22Rv1 (cell line): ENCODE results near the gene GLUD1.
"Not testable (repeated sequence)": the region's sequence is repeated elsewhere in the genome, so short reads cannot be mapped to it uniquely, and the experiment has no call there.

Source experiments
- H3K27ac ChIP-seq: fragments of 450-650 bp; 2 replicates; pipeline ENCODE4 v1.5.1; 2017
- ZFX ChIP-seq: fragments of 450-650 bp; IDR thresholded peaks from 2 replicates; pipeline ENCODE4 v1.6.1; 2017; ENCODE audit warnings: antibody characterized with exemption, borderline replicate concordance
- TF ChIP-seq, protein P1 (sequence below): fragments of 450-650 bp; IDR thresholded peaks from 2 replicates; pipeline ENCODE4 v1.5.1; 2017; ENCODE audit warnings: mild to moderate bottlenecking

The GLUD1 gene

GRCh38 chr10:87030912-87031635 lies 63.6 kb downstream of the GLUD1 start:
- TF ChIP-seq, protein P1, sequence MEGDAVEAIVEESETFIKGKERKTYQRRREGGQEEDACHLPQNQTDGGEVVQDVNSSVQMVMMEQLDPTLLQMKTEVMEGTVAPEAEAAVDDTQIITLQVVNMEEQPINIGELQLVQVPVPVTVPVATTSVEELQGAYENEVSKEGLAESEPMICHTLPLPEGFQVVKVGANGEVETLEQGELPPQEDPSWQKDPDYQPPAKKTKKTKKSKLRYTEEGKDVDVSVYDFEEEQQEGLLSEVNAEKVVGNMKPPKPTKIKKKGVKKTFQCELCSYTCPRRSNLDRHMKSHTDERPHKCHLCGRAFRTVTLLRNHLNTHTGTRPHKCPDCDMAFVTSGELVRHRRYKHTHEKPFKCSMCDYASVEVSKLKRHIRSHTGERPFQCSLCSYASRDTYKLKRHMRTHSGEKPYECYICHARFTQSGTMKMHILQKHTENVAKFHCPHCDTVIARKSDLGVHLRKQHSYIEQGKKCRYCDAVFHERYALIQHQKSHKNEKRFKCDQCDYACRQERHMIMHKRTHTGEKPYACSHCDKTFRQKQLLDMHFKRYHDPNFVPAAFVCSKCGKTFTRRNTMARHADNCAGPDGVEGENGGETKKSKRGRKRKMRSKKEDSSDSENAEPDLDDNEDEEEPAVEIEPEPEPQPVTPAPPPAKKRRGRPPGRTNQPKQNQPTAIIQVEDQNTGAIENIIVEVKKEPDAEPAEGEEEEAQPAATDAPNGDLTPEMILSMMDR, result no peak
- no peak for TF ChIP-seq ZFX
- H3K27ac ChIP-seq, result no peak overlapping the region

GRCh38 chr10:87030419-87030818 lies 64.2 kb downstream of the GLUD1 start:
- H3K27ac ChIP-seq, result not testable (repeated sequence)

DNA sequence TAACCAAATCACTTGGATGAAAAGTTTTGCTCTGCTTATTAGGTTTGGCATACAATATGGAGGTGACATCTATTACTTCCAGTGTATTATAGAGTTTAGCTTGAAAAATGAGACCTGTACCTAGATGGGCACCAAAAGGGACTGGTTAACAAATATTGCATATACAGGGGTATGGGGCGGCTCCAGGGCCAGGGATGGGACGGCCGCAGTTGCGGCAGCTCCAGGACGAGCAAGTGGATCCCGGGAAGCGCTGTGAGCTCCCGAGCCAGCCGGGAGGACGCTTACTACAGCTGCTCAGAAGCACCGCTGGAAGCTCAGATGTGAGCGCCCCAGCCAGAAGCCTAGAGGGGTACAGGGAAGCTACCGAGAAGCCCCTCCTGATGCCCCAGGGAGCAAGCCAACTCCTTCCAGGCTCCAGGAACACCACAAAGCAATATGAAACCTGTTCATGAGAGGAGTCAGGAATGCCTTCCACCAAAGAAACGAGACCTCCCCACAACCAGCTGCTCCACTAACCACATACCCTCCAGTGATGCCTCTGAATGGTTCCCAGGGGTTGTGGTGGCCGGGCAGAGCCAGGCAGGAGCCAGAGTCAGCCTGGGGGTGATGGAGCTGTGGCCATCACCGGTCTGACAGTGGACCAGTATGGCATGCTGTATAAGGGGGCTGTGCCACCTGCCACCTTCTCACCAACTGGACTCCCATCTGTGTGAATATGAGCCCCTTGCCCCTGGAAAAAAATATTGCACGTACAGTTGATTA lies 67.7 kb downstream of the GLUD1 start:
- not testable (repeated sequence) for H3K27ac ChIP-seq

- H3K27ac ChIP-seq, result not testable (repeated sequence)
Measured at GRCh38 chr10:87025285-87025958, 69.2 kb downstream of the GLUD1 start.

DNA sequence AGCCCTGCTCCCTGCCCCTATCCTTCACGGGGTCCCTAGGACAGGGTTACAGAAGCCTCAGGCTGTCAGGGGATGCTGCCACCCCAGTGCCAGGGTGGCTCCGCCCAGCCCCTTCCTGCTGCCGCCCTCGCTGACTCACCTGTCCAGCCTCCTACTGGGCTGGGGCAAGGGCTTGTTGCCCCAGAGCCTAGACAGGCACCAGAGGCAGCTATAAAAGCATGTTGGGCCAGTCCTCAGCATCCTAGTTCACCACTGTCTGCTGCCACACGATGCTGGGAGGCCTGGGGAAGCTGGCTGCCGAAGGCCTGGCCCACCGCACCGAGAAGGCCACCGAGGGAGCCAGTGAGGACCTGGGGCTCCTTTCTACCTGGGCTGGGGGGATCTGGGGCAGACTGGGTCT lies 74.6 kb downstream of the GLUD1 start, which contains the start of gene FAM25A:
TSS of gene FAM25A (plus strand) at position 239 of the 400 bp plus-strand sequence. CDS start at position 270, 31 bp downstream.
- not testable (repeated sequence) for H3K27ac ChIP-seq

- H3K27ac ChIP-seq, result not testable (repeated sequence)
Measured at GRCh38 chr10:87019504-87019903, 75.1 kb downstream of the GLUD1 start.

DNA sequence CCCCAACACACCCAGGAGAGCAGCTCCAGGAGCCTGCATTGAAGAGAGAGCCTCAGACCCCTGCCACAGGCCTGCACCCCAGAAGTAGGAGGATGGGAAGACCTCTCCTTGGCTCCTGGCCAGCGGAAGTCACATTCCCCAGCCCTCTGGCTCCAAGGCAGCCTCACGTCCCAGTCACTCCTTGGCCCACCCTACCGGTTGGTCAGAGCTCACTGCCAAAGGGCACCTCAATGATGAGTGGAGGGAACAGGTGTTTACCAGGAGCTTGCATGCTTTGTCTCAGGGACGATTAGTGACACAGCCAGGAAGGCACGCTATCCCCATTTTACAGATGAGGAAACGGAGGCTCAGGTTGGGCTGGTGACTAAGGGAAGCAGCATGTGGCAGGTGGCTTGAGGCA lies 75.6 kb downstream of the GLUD1 start:
- H3K27ac ChIP-seq, result not testable (repeated sequence)

GRCh38 chr10:87018127-87018526 lies 76.5 kb downstream of the GLUD1 start:
- not testable (repeated sequence) for H3K27ac ChIP-seq

- H3K27ac ChIP-seq, result not testable (repeated sequence)
Measured at GRCh38 chr10:87014986-87015716, 79.5 kb downstream of the GLUD1 start.

- H3K27ac ChIP-seq, result not testable (repeated sequence)
Measured at GRCh38 chr10:87013528-87013927, 81.1 kb downstream of the GLUD1 start.

GRCh38 chr10:87009134-87009696 lies 85.4 kb downstream of the GLUD1 start:
- H3K27ac ChIP-seq, result not testable (repeated sequence)

DNA sequence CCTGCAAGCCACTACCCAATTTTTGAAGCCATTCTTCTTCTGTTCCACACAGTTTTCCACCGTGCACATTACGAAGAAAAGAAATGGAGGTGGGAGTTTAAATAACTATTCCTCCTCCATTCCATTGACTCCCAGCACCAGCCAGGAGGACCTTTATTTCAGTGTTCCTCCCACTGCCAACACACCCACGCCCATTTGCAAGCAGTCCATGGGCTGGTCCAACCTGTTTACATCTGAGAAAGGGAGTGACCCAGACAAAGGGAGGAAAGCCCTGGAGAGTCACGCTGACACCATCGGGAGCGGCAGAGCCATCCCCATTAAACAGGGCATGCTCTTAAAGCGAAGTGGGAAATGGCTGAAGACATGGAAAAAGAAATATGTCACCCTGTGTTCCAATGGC lies 86.3 kb downstream of the GLUD1 start:
- H3K27ac ChIP-seq, result peak overlapping the region; percentile 77

GRCh38 chr10:87007674-87008073 lies 87.0 kb downstream of the GLUD1 start:
- peak overlapping the region; percentile 77 for H3K27ac ChIP-seq

- peak overlapping the region; percentile 77 for H3K27ac ChIP-seq
Measured at GRCh38 chr10:87007124-87007523, 87.5 kb downstream of the GLUD1 start.
